Stimulated activated CD8-positive, alpha-beta memory T cell treated with anti-CD3 and anti-CD28 coated beads, Interleukin-12 subunit alpha, Interleukin-12 subunit beta, amount 100 ng/mL, for 4 hours (primary cell): ENCODE measurements around the gene TBCCD1.
"Not testable (repeated sequence)": the region's sequence is repeated elsewhere in the genome, so short reads cannot be mapped to it uniquely, and the experiment has no call there.

ENCODE experiments used
- DNase-seq: peaks from one replicate; pipeline ENCODE4 v3.0.0-alpha.2; 2020; ENCODE audit warnings: low read depth

Gene TBCCD1

DNA sequence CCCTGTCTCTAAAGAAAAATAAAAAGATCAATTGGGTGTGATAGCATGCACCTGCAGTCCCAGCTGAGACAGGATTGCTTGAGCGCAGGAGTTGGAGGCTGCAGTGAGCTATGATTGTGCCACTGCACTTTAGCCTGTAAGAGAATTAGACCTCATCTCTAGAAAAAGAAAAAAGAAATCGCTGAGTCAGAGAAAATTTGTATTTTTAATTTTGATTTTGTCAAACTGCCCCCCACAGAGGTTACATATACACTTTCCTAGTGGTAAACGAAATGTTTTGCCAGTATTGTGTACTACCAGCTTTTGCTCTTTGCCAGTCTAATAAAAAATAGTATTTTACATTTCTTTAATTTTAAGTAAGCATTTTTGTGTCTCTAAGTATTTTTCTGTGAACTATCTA is 17.6 kb downstream of the TBCCD1 start:
- no peak for DNase-seq

GRCh38 chr3:186544281-186544680 is 22.9 kb downstream of the TBCCD1 start, which contains the start of gene CRYGS:
TSS of gene CRYGS (minus strand) at chr3:186544380. CDS start at chr3:186544326, 54 bp downstream.
- DNase-seq: no peak

- DNase-seq: no peak
Measured at GRCh38 chr3:186540835-186541226, 26.3 kb downstream of the TBCCD1 start.

DNA sequence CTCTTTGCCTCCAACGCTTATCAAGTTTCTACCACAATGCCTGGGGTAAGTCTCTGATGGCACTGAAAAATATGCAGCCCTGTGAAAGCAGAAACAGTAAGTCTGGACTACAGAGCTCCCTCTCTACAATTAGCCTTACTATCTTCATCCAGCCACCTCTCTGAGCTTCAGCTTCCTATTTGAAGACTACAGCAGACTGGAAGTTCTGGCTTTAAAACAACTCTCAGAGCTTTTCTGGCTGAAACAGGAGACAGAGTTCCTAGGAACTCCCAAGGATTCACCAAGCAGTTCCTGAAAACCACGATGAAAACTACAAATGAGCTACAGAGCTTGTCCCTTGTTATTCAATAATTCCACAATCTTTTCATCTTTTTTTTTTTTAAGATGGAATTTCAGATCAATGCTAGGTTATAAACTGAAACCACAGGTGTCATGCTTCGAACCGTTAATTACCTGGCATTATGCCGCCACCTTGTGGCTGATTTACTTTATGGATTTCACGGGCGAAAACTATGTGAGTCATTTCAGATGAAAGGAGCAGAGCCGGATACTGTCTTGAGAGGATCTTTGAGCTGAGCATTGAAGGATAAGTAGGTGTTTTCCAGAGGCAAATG is 26.8 kb downstream of the TBCCD1 start:
- peak; percentile 56 for DNase-seq

- no peak for DNase-seq
Measured at GRCh38 chr3:186538779-186539178, 28.4 kb downstream of the TBCCD1 start.

DNA sequence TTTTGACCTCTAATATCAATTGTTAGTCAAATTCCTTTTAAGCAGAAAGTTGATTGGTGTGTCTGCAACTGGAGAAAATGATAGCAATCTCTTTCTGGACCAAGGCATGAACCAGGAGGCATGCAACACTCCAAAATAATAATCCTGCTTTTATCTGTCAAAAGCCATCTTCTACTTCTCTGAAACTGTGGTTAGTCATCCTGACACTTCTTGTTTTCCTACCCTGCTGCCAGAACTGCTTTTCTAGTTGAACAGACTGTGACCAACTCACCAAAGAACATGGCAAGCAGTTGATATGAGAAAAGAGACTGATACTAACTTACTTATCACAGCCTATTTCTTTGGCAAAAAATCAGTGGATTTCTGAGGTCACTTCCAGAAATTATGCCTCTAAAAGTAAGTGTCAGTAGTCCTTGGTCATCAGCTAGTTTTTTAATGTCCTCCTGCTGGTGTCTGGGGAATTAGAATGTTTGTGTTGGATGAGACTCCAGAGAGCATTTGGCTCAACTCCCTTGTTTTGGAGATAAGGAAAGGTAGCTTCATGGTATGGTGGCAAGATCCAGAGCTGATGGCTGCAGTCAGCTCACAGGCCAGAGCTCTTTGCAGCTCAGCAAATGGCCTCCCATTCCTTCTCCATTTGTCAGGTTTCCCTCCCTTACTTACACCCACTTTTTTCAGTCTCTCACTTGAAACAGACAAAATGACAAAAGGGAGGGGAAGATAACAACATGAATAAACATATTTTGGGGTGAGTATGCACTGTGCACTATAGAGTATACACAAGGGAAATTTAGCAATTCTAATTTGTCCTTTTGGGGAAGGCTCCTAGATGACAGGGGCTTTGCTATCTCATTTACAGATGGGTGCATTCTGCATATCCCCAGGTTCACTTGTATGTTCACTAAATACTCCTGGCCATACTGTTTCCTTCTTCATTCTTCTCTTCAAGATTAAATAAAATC is 30.0 kb downstream of the TBCCD1 start:
- no peak for DNase-seq

DNA sequence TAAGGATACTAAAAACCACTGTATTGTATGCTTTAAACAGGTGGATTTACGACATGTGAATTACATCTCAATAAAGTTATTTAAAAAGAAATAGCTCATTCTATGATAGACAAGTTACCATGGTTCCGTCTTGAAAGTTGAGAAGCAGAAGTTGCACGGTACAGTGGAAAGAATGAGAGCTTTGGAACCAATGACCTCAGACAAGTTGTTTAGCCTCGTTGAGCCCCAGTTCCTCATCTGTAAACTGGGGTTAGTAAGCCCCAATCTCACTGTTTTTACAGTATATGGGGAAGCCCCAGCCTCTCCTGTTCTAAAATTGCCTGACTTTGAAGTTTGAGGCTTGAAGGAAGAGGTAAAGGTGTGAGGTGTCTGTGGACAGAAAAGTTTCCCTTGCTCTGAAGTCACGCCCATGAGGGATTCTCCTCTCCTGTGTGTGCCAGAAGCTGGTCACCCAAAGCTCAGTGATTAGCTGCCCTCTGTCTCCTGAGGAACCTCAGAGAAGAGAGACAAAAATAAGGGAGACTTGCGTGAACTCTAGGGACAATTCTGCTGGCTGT is 32.9 kb downstream of the TBCCD1 start:
- no peak for DNase-seq

DNA sequence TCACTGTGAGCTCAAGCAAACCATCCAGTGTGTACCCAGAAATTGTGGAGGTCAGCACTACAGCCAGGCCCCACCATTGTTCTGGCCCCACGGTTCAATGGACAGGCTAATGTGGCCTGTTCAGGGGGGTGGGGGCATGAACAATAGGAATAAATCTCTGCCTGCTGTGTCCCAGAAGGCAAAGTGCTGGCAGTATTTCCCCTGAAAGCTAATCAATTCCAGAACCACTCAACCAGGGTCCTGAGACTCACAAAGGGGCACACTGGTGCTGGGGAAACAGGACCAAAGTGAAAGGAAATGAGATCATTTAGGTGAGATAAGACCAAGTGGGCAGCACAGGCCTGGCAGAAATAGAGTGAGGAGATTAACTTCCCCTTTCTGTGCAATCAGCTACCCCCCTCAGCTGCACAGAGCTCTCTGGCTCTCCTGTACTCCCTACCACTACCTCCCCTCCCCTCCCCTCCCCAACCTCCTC is 34.5 kb downstream of the TBCCD1 start:
- no peak for DNase-seq

DNA sequence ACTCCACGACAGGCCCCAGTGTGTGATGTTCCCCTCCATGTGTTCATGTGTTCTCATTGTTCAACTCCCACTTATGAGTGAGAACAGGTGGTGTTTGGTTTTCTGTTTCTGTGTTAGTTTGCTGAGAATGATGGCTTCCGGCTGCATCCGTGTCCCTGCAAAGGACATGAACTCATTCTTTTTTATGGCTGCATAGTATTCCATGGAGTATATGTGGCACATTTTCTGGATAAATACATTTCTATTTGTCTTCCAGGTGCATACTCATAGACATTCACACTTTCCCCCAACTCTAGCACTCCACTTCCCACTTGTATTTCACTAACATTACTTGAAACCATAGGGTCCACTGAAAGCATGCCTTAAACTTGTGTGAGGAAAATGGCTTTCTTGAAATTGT is 35.4 kb downstream of the TBCCD1 start:
- not testable (repeated sequence) for DNase-seq

DNA sequence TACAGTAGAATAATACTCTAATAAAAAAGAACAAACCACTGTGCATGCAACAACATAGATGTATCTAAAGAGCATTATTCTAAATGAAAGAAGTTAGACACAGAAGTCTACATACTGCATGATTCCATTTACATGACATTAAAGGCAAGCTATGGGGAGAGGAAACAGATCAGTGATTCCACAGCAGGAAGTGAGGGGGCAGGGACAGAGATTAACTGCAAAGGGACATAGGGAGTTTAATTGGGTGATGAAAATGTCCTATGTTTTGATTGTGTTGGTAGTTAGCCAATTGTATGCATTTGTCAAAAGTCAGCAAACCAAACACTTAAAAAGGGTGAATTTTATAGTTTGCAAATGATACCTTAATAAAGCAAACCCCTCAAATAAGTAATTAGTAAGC is 36.7 kb downstream of the TBCCD1 start:
- DNase-seq: no peak

GRCh38 chr3:186529201-186529999 is 37.7 kb downstream of the TBCCD1 start:
- no peak for DNase-seq

GRCh38 chr3:186526256-186526606 is 40.9 kb downstream of the TBCCD1 start:
- no peak for DNase-seq

DNA sequence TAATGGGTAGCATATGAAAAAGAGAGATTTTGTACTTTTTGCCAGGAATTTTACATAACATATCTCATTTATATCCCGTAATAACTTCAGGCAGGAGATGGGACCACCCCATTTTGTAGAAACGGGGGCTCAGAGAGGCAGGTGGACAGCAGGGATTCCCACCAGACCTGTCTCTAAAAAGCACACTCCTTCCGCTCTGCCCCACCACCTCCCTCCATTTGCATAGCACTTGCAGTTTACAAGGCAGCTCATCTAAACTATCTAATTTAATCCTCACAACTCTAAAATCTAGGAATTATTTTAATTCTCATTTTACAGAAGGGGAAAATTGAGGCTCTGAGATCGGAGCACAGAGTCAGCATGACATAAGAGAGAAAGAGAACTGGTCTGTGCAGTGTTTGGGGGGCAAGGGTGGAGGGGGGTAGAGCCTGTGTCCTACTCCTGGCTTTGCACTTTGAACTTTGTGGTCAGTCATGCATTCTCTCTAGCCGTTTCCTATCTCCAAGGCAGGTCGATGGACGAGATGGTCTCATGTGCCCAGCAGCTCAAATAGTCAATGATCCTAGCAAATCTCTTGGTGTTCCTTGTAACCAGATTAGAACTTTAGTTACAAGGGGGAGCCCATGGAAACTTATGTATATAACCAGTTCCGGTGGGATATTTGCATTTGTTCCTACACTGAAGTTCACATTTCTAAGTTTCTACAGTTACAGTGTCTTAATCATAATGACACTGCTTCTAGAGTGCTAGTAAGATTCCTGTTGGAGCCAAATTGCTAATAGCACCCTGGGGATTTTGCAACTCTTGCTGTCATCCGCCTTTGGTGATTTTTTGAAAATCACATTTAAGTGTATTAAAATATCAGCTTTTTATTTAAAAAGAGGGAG is 41.5 kb downstream of the TBCCD1 start:
- no peak for DNase-seq

DNA sequence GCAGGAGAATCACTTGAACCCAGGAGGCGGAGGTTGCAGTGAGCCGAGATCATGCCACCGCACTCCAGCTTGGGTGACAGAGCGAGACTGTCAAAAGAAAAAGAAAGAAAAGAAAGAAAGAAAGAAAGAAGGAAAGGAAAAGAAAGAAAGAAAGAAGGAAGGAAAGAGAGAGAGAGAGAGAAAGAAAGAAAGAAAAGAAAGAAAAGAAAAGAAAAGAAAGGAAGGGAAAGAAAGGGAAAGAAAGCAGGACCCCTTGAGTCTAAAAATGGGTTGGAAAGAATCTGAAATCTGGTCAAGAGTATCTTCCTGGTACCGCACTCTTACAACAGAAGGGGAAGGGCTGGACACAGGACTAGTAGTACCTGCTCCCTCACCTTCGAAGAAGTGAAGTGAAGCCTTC is 42.5 kb downstream of the TBCCD1 start:
- no peak for DNase-seq

GRCh38 chr3:186523434-186523833 is 43.7 kb downstream of the TBCCD1 start:
- DNase-seq: no peak

DNA sequence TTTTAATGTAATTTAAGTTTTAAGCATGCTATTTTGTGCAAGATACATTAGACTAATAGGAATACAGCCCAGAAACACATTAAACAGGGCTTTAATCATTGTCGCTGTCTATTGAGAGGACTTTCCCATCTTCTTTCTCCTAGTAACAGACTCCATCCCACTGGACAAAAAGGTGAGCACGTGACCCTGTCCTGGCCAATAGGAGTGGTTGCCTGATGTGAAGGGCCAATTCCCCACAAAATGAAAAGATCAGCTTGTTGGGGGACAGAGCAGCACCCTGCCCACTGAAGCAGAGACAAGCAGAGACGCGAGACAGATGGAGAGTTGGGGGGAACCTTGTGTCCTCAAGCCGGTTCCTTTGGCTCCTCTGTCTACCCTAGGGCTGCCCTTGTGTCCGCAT is 44.1 kb downstream of the TBCCD1 start:
- no peak for DNase-seq

DNA sequence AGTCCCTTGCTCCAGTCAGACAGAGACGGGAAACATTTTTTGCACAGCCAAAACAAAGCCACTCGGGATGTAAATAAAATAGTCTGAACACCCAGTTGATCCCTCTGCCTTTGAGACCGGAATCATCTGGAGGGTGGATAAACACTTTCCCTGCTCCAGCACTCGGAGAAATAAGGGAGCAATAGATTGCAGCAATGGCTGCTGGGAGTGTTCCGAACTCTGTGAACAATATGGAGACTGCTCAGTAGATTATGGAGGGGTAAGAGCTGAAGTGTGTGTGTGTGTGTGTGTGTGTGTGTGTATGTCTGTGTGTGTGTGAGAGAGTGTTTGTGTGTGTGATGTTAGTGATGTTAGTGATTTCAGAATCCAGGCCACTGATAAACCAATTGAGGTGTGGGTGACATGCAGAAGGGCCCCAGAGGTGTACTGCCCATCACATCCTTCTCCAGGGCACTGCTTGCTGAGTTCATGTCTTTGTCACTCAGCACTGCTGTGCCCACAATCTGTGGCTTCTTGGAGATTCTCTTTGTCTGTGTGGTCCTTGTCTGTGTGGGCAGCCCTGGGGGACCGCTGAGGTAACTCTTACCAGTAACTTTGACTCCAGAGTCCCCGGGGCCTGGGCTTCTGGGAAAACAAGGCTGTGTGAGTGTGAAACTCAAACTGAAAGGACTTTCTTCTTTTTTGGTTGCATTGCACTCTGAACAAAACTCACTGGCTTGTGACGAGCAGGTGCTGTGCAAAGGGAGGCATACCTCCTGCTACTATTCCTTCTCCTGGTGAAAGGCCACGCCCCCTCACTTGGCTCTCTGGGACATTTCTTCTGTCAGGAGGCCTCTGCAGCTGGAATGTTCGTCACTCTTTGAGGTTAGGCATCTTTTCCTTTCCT is 45.9 kb downstream of the TBCCD1 start:
- DNase-seq: no peak

DNA sequence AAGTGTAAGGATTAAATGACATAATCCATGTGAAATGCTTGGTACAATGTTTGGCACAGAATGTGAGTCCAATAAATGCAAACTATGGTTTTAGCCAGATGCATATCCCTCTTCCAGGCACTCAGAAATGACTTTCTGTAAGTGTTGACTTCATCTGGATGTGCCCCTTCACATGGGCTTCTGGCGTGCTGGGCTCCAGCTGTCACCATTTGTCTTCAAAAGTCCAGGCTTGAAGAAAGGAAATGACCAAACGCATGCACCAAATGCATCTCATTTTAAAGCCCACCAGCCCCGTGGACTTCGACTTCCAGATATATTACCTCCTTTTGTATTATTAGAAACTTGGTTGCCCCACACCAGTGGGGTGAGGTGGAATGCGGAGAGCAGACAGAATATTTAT is 46.7 kb downstream of the TBCCD1 start:
- no peak for DNase-seq

DNA sequence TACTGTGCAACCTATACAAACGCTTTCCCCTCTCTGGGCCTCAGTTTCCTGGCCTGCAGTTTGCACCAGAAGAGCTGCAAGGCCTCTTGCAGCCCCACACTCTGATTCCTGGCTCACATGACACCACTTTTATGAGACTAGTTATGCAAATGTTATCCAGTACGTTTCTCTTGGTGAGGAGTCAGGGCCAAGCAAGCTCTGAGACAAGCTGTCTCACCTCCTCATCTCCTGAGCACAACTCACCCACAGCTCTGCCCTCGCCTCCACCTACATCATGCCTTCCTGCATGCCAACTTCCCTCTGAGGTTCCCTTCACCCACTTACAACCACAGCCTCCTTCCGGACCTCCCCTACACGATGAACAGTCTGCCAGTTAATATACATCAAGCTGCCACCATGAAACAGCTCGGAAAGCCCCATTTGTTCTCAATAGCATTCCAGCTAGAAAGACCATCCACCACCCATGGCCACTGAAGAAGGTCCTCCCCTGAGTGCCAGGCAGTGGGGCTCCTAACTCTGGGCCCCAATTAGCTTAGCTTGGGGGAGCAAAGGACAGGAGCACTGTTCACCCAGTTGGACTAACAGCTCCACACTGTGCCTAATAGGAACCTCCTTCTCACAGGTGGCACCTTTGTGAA is 48.0 kb downstream of the TBCCD1 start:
- DNase-seq: peak; percentile 42

DNA sequence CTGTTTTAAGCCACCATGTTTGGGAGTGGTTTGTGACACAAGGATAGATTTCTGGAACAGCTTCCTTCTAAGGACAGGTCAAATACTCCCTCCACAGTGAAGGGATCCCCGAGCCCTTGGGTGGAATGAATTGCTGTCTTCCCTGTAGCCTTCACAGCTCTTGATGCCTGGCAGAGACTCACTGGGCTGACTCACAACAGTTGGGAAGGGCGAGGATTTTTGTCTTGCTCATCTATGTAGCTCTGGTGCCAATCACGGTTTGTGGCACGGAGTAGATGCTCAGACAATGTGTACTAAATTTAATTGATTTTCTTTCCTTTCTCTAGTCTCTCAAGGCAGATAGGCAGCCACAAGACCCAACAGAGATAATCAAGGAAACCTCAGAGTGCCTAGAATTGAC is 49.9 kb downstream of the TBCCD1 start:
- no peak for DNase-seq
